ENCODE results near the gene ASPRV1. TPM values are rescaled to one million over a fixed set of nuclear protein-coding genes. Genes with fewer than 3 reads are reported as not detected.

Gene ASPRV1
- total and polyA plus RNA-seq, 10 donors = 1.2 to 5.3 (median 3.5) TPM

DNA sequence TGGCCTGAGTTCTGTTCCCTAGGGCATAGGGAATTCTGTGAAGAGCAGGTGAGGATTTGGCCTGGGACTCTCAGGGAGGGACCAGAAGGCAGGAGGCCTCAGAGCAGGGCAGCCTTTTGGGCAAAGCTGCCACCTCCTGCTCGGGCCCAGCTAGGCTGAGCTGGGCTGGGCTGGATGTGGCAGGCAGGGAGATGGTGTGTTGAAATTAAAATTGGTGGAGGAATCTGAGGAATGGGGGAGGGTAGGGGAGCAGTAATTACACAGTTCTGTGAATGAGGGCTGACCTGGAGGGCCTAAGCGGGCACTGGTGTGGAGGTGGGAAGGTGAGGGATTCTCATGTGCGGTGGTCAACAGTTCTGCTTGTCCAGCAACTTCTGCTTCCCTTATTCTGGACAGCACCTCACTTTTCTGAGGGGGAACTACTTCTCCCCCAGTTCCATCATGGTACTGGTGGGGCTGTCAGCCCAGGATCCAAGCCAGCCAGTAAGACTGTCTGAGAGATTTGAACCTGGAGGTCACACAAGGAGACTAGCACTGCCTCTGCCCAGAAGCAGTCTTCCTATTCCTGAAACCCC lies 22.0 kb upstream of the ASPRV1 start:
- intact Hi-C loops (cut with DNase I; ENCODE audit: low total_unique reads) = no loop called here
- Histone ChIP-seq H3K9me3 (no peaks in the 10 kb centered on the region), H3K4me3 (peak overlapping the region in 1 of 8 donors; percentile 32), H3K36me3 (no peaks in the 10 kb centered on the region), H3K27me3 (replicated peaks in 1 of 7) (no peaks in the 10 kb centered on the region), H3K4me1 (peaks cover 0 to 23% (median 3%) of the 10 kb centered on the region in 6 donors), H3K27ac (peak overlapping the region in 7 of 8 donors; percentile 32 to 90 (median 48))
- peak; percentile 61 for DNase-seq
- TF ChIP-seq, protein P1, sequence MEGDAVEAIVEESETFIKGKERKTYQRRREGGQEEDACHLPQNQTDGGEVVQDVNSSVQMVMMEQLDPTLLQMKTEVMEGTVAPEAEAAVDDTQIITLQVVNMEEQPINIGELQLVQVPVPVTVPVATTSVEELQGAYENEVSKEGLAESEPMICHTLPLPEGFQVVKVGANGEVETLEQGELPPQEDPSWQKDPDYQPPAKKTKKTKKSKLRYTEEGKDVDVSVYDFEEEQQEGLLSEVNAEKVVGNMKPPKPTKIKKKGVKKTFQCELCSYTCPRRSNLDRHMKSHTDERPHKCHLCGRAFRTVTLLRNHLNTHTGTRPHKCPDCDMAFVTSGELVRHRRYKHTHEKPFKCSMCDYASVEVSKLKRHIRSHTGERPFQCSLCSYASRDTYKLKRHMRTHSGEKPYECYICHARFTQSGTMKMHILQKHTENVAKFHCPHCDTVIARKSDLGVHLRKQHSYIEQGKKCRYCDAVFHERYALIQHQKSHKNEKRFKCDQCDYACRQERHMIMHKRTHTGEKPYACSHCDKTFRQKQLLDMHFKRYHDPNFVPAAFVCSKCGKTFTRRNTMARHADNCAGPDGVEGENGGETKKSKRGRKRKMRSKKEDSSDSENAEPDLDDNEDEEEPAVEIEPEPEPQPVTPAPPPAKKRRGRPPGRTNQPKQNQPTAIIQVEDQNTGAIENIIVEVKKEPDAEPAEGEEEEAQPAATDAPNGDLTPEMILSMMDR (IDR thresholded peaks at IDR 0.05 in 8 of 11, conservative IDR thresholded peaks at IDR 0.05 in 3 of 11) = no peak
- TF ChIP-seq POLR2AphosphoS5 (IDR thresholded peaks at IDR 0.05) = peak in 1 of 3 donors; percentile 28
- no peak for TF ChIP-seq POLR2A (IDR thresholded peaks at IDR 0.05)
- WGBS, 5 donors = 69 to 86% (median 75%) methylated on average over 3 of the region's 3 CpGs

DNA sequence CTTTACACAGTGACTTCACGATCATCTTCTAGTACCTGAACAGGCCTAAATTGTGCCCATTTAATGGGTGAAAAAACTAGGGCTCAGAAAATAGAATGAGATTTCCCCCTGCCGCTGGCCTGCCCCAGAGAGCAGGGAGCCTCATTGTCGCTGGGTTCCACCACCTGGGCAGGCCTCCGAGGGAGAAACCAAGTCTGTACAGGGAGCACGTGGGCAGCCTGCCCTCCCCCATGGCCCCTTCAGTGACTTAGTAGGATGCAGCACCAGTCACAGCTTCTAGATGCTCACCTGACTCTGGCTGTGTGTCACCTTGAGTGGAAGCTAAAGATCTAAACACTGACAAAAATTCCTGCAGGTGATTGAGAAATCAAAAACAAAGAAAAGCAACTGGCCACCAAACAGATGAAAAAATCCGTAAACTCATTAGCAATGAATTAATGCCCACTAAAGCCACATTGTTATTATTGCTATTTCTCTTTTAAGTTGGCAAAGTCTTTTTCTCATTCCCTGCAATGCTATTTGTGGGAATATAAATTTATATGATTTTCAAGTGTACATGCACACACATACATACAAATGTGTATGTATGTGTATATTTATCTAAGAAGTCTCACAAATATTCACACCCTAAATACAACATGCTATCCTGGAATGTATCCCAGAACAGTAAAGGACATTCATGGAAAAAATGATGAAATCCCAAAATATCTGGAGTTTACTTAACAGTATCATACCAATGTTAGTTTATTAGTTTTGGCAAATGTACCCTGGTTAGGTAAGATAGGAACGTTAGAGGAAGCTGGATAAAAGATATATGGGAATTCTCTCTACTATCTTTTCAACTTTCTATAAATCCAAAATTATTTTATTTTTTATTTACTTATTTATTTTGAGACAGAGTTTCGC lies 18.7 kb upstream of the ASPRV1 start:
- Histone ChIP-seq H3K27ac (peak overlapping the region in 6 of 8 donors; percentile 80 to 97 (median 90)), H3K27me3 (replicated peaks in 1 of 7) (no peaks in the 10 kb centered on the region)

DNA sequence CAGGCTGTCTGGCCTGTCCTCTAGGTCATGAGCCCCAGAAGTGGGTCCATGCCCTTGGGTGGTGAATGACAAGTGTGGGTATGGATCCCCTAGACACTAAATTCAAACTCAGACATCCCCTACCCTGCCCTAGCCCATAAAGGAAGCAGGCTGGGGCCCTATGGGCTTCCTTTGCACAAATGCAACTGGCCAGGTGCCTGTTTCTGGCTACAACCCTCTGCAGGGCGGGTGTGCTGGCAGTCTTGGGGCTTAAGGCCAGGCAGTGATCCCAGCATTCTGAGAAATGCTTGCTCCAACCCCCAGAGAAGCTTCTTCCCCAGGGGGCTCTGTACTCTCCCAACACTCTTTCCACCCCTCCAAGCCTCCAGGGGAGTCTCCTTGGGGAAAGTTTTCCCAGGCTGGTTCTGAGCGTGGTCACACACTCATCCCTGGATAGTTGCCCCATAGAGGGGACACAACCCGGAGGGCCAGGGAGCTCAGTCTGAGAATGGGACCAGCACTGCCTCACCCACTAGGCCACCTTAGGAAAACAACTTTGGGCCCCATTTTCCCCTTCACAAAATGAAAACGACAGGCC lies 16.6 kb upstream of the ASPRV1 start:
- H3K27me3 ChIP-seq (replicated peaks in 1 of 7) = no peaks in the 10 kb centered on the region
- H3K36me3 ChIP-seq = no peaks in the 10 kb centered on the region
- peak; percentile 66 for DNase-seq
- peak overlapping the region in 7 of 8 donors; percentile 60 to 97 (median 90) for H3K27ac ChIP-seq
- intact Hi-C loops (cut with DNase I; ENCODE audit: low total_unique reads) = no loop called here
- H3K4me1 ChIP-seq = peaks cover 0 to 26% (median 0%) of the 10 kb centered on the region in 6 donors
- WGBS, 5 donors = 62 to 86% (median 76%) methylated on average over 4 of the region's 4 CpGs
- H3K4me3 ChIP-seq = peak overlapping the region in 1 of 8 donors; percentile 62
- H3K9me3 ChIP-seq = no peaks in the 10 kb centered on the region
- TF ChIP-seq POLR2AphosphoS5 (IDR thresholded peaks at IDR 0.05) (no peak), POLR2A (IDR thresholded peaks at IDR 0.05) (no peak)
- TF ChIP-seq, protein P1 (IDR thresholded peaks at IDR 0.05 in 8 of 11, conservative IDR thresholded peaks at IDR 0.05 in 3 of 11) = no peak

More for the DNA sequence above, 18.7 kb upstream of the ASPRV1 start:
- H3K36me3 ChIP-seq = no peaks in the 10 kb centered on the region
- peaks cover 0 to 34% (median 0%) of the 10 kb centered on the region in 6 donors for H3K4me1 ChIP-seq
- no peak overlapping the region for H3K4me3 ChIP-seq
- intact Hi-C loops (cut with DNase I; ENCODE audit: low total_unique reads) = no loop called here
- no peak for TF ChIP-seq POLR2A (IDR thresholded peaks at IDR 0.05)
- TF ChIP-seq, protein P1 (IDR thresholded peaks at IDR 0.05 in 8 of 11, conservative IDR thresholded peaks at IDR 0.05 in 3 of 11) = no peak
- no peak for TF ChIP-seq POLR2AphosphoS5 (IDR thresholded peaks at IDR 0.05)
- no peaks in the 10 kb centered on the region for H3K9me3 ChIP-seq
- WGBS, 5 donors = 86 to 93% (median 91%) methylated on average over 8 of the region's 8 CpGs
- DNase-seq = peak; percentile 42

All from spleen (tissue), 11 donors.